ENCODE data around the gene STN1. TPM values are rescaled to one million over a fixed set of nuclear protein-coding genes. Genes with fewer than 3 reads are reported as not detected.
A peak's percentile ranks its signal among the peaks of the same experiment; 100 is the strongest.

Gene STN1
- total and polyA plus RNA-seq, 10 of the 15 experiments (the other 5 are each of a cell fraction or from before 2014, with no cell fraction given), result 22.2 to 31.8 (median 28.5) TPM

- TF ChIP-seq ZBTB11 (CRISPR knock-in tag; IDR thresholded peaks at IDR 0.05), result no peak
- TF ChIP-seq MEF2B (IDR thresholded peaks at IDR 0.05; ENCODE audit: partially characterized antibody, poor library complexity, severe bottlenecking), result no peak
- TF ChIP-seq SREBF1 (IDR thresholded peaks at IDR 0.05; ENCODE audit: low read length), result no peak
- no peak for TF ChIP-seq STAT1 (conservative IDR thresholded peaks at IDR 0.05)
- no peak for TF ChIP-seq REST (IDR thresholded peaks at IDR 0.05; ENCODE audit: low read depth, low read length)
- TF ChIP-seq E2F4 (IDR thresholded peaks at IDR 0.05; ENCODE audit: low read depth, low read length), result no peak
- TF ChIP-seq TARDBP (IDR thresholded peaks at IDR 0.05; ENCODE audit: borderline replicate concordance), result no peak
- no peak for TF ChIP-seq BRCA1 (IDR thresholded peaks at IDR 0.05; ENCODE audit: low read depth, low read length)
- no peak for TF ChIP-seq CHD2 (IDR thresholded peaks at IDR 0.05; ENCODE audit: borderline replicate concordance, low read depth, low read length)
- no peak for TF ChIP-seq NR2C2 (IDR thresholded peaks at IDR 0.05; ENCODE audit: borderline replicate concordance, control insufficient read depth, insufficient read length, low read depth)
- TF ChIP-seq RBBP5 (conservative IDR thresholded peaks at IDR 0.05), result no peak
- TF ChIP-seq DPF2 (IDR thresholded peaks at IDR 0.05), result 0 out of 2 replicates have a peak, but pooled peaks have one; percentile 14
- TF ChIP-seq WRNIP1 (IDR thresholded peaks at IDR 0.05; ENCODE audit: borderline replicate concordance, low read depth, low read length), result no peak
- no peak for TF ChIP-seq POLR2AphosphoS5 (IDR thresholded peaks at IDR 0.05; ENCODE audit: low read length)
- TF ChIP-seq ZBTB33 (IDR thresholded peaks at IDR 0.05), result no peak
- no peak for TF ChIP-seq GATAD2B (conservative IDR thresholded peaks at IDR 0.05; ENCODE audit: low read depth)
- no peak for TF ChIP-seq MAX (IDR thresholded peaks at IDR 0.05; ENCODE audit: low read depth, low read length)
- no peak for TF ChIP-seq RB1 (IDR thresholded peaks at IDR 0.05; ENCODE audit: borderline replicate concordance)
- TF ChIP-seq EP300 (IDR thresholded peaks at IDR 0.05; ENCODE audit: borderline replicate concordance in 1 of 2, control insufficient read depth in 1 of 2, low read depth in 2 of 2, low read length in 2 of 2), result no peak
- TF ChIP-seq PBX3 (IDR thresholded peaks at IDR 0.05; ENCODE audit: insufficient replicate concordance, low read depth, low read length), result no peak
Measured at GRCh38 chr10:103915796-103916195, 2.2 kb downstream of the STN1 start (continued).

Measured in GM12878 (cell line).